HG03520 (cell line): ENCODE results near the gene POLD4.
"Not testable (repeated sequence)": the region's sequence is repeated elsewhere in the genome, so short reads cannot be mapped to it uniquely, and the experiment has no call there.

Experiments used
- ATAC-seq: cut with Tn5 transposase; IDR thresholded peaks from one replicate; pipeline ENCODE4 v1.9.1; 2021; ENCODE audit warnings: mild to moderate bottlenecking, moderate library complexity; ENCODE audit not compliant: unreplicated experiment

POLD4 gene

GRCh38 chr11:67354075-67355022, 1.0 kb upstream of the POLD4 start:
- ATAC-seq = no peak

- ATAC-seq = no peak
These were observed 615 bp downstream of the POLD4 start for GRCh38 chr11:67352546-67353316.

GRCh38 chr11:67351275-67352005, 1.9 kb downstream of the POLD4 start:
- ATAC-seq = no peak

- no peak for ATAC-seq
These were observed 3.3 kb downstream of the POLD4 start for GRCh38 chr11:67349928-67350465.

GRCh38 chr11:67349457-67349856, 3.9 kb downstream of the POLD4 start:
- ATAC-seq = no peak

GRCh38 chr11:67349036-67349435, 4.3 kb downstream of the POLD4 start:
- no peak for ATAC-seq

GRCh38 chr11:67347964-67348749, 5.2 kb downstream of the POLD4 start:
- no peak for ATAC-seq

GRCh38 chr11:67345920-67346819, 7.2 kb downstream of the POLD4 start:
- no peak for ATAC-seq

- no peak for ATAC-seq
These were observed 8.0 kb downstream of the POLD4 start for GRCh38 chr11:67345247-67345919.

- ATAC-seq = no peak
These were observed 9.1 kb downstream of the POLD4 start for GRCh38 chr11:67344264-67344663.

- no peak for ATAC-seq
These were observed 16.1 kb downstream of the POLD4 start for GRCh38 chr11:67337257-67337656.

- ATAC-seq = no peak
These were observed 21.2 kb downstream of the POLD4 start for GRCh38 chr11:67332081-67332691.

GRCh38 chr11:67323526-67323925, 29.8 kb downstream of the POLD4 start:
- ATAC-seq = no peak

GRCh38 chr11:67322049-67322448, 31.3 kb downstream of the POLD4 start:
- no peak for ATAC-seq

- no peak for ATAC-seq
These were observed 32.0 kb downstream of the POLD4 start for GRCh38 chr11:67321313-67321871.

- ATAC-seq = no peak
These were observed 32.7 kb downstream of the POLD4 start for GRCh38 chr11:67320691-67321090.

- no peak for ATAC-seq
These were observed 33.3 kb downstream of the POLD4 start for GRCh38 chr11:67320011-67320410.

GRCh38 chr11:67318876-67319275, 34.5 kb downstream of the POLD4 start:
- not testable (repeated sequence) for ATAC-seq
